ENCODE measurements around the gene FBXL22. TPM values are rescaled to one million over a fixed set of nuclear protein-coding genes. Genes with fewer than 3 reads are reported as not detected.

The FBXL22 gene
- total and polyA plus RNA-seq, 2 donors (not counting 1 experiment from before 2014, with no cell fraction given) = 0.50 to 0.87 TPM

DNA sequence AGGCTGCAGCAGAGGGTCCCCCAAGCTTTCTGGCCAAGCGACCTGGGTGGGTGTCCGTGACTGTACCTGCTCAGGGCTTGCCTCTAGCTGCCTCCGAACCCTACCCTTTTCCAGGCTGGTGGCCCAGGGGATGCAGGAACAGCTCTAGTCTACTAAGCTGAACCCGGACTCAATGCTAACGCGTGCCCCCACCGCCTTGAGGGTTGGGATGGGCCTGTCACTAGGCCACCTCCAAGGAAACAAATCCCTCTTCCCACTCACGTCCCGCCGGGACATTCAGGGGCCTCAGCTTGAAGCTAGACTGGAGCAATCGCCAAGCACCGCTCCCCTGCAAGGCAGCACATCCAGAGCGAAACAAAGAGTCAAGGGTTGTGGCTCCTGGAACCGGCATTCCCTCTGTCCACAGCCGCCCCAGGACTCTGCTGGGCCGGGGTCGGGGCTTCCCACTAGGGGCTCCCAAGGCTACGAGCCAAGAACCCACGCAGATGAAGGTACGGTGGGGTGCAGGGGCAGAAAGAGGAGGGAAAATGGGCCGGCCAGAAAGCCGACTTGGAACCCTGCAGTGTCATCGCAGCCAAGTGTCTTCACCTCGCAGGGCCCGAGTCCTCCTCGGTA, 2.9 kb downstream of the FBXL22 start:
- TF ChIP-seq, protein P1, sequence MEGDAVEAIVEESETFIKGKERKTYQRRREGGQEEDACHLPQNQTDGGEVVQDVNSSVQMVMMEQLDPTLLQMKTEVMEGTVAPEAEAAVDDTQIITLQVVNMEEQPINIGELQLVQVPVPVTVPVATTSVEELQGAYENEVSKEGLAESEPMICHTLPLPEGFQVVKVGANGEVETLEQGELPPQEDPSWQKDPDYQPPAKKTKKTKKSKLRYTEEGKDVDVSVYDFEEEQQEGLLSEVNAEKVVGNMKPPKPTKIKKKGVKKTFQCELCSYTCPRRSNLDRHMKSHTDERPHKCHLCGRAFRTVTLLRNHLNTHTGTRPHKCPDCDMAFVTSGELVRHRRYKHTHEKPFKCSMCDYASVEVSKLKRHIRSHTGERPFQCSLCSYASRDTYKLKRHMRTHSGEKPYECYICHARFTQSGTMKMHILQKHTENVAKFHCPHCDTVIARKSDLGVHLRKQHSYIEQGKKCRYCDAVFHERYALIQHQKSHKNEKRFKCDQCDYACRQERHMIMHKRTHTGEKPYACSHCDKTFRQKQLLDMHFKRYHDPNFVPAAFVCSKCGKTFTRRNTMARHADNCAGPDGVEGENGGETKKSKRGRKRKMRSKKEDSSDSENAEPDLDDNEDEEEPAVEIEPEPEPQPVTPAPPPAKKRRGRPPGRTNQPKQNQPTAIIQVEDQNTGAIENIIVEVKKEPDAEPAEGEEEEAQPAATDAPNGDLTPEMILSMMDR (conservative IDR thresholded peaks at IDR 0.05 in 1 of 2, IDR thresholded peaks at IDR 0.05 in 1 of 2; ENCODE audit: low read depth in 1 of 2, low read length in 2 of 2) = no peak
- no peak for TF ChIP-seq EZH2 (IDR thresholded peaks at IDR 0.05; ENCODE audit: low read length, missing control alignments)
- H3K4me2 ChIP-seq (ENCODE audit: extremely low read depth, insufficient read depth, low read length) = peak overlapping the region; percentile 86
- DNase-seq (ENCODE audit: low read depth in 2 of 2) = no peak
- peak overlapping the region; percentile 63 for H3K27ac ChIP-seq (ENCODE audit: insufficient read depth, low read length)
- H3K4me1 ChIP-seq (ENCODE audit: control insufficient read depth, extremely low read depth, insufficient read depth, low read length) = peaks cover 19% of the 10 kb centered on the region
- H3K79me2 ChIP-seq (ENCODE audit: control insufficient read depth, insufficient read depth, low read length) = no peaks in the 10 kb centered on the region
- H3K4me3 ChIP-seq (replicated peaks in 1 of 4; ENCODE audit: control extremely low read depth in 1 of 4, insufficient read depth in 1 of 4, low read depth in 3 of 4, low read length in 4 of 4) = peak overlapping the region; percentile 43 to 66 (median 62)
- H3K9ac ChIP-seq (ENCODE audit: insufficient read depth, low read length) = peak overlapping the region; percentile 47
- H3K27me3 ChIP-seq (ENCODE audit: control insufficient read depth, insufficient read depth, low read length) = no peaks in the 10 kb centered on the region
- H4K20me1 ChIP-seq (ENCODE audit: control insufficient read depth, extremely low read depth, insufficient read depth, low read length) = no peaks in the 10 kb centered on the region
- no peaks in the 10 kb centered on the region for H3K9me3 ChIP-seq (ENCODE audit: control insufficient read depth, insufficient read depth, low read depth, low read length)
- no peaks in the 10 kb centered on the region for H3K36me3 ChIP-seq (ENCODE audit: control insufficient read depth, insufficient read depth, low read length)
- H2AFZ ChIP-seq (ENCODE audit: low read length) = peak overlapping the region; percentile 73

DNA sequence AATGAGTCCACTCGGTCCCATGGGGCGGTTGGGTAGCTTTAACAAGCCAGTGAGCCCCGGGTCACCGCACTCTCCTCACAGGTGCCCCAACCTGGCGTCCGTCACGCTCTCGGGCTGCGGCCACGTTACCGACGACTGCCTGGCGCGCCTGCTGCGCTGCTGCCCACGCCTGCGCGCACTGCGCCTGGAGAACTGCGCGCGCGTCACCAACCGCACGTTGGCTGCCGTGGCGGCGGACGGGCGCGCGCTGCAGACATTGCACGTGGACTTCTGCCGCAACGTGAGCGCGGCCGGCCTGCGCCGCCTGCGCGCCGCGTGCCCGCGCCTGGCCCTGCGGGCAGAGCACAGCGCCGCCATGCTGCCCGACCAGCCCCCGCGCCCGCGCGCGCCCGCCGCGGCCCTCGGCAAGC, 3.4 kb downstream of the FBXL22 start:
- peak; percentile 92 to 95 for DNase-seq (ENCODE audit: low read depth in 2 of 2)
- H3K27ac ChIP-seq (ENCODE audit: insufficient read depth, low read length) = peak overlapping the region; percentile 64
- no peak for TF ChIP-seq EZH2 (IDR thresholded peaks at IDR 0.05; ENCODE audit: low read length, missing control alignments)
- TF ChIP-seq, protein P1 (conservative IDR thresholded peaks at IDR 0.05 in 1 of 2, IDR thresholded peaks at IDR 0.05 in 1 of 2; ENCODE audit: low read depth in 1 of 2, low read length in 2 of 2) = no peak

DNA sequence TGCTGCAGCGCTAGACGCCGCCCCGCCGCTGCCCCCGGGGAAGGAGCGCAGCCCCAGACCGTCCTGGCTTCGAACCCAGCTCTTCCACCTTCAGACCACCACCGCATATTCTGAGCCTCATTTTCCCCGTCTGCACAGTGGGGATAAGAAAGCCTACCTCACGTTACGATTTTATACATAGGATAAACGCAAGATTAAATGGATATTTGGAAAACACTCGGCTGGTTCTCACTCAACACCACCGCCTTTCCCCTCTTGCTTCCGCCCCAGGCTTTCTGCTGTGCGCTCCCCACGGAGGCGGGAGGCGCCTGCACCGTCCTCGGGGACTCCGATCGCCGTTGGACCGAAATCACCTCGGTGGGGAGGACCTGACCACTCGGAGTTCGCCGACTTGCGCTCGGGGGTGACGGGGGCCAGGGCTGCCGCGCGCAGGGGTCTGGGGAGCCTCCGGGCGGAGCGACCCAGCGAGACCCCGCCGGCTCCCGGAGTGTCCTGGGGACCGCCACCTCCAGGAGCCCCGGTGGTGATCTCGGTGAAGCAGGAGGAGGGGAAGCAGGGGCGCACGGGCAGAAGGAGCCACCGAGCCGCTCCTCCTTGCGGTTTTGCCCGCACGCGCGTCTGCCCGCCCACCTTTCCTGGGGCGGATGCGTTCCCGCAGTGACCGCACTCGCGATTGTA, 4.0 kb downstream of the FBXL22 start:
- Histone ChIP-seq H3K9ac (ENCODE audit: insufficient read depth, low read length) (peak overlapping the region; percentile 77), H4K20me1 (ENCODE audit: control insufficient read depth, extremely low read depth, insufficient read depth, low read length) (no peaks in the 10 kb centered on the region)
- TF ChIP-seq, protein P1 (conservative IDR thresholded peaks at IDR 0.05 in 1 of 2, IDR thresholded peaks at IDR 0.05 in 1 of 2; ENCODE audit: low read depth in 1 of 2, low read length in 2 of 2) = no peak
- TF ChIP-seq EZH2 (IDR thresholded peaks at IDR 0.05; ENCODE audit: low read length, missing control alignments) = no peak

More for the DNA sequence above, 3.4 kb downstream of the FBXL22 start:
- no peaks in the 10 kb centered on the region for H3K27me3 ChIP-seq (ENCODE audit: control insufficient read depth, insufficient read depth, low read length)
- H3K9me3 ChIP-seq (ENCODE audit: control insufficient read depth, insufficient read depth, low read depth, low read length) = no peaks in the 10 kb centered on the region
- peak overlapping the region; percentile 89 for H2AFZ ChIP-seq (ENCODE audit: low read length)
- peaks cover 17% of the 10 kb centered on the region for H3K4me1 ChIP-seq (ENCODE audit: control insufficient read depth, extremely low read depth, insufficient read depth, low read length)
- H3K36me3 ChIP-seq (ENCODE audit: control insufficient read depth, insufficient read depth, low read length) = no peaks in the 10 kb centered on the region
- H3K4me2 ChIP-seq (ENCODE audit: extremely low read depth, insufficient read depth, low read length) = peak overlapping the region; percentile 96
- H3K79me2 ChIP-seq (ENCODE audit: control insufficient read depth, insufficient read depth, low read length) = no peaks in the 10 kb centered on the region
- no peaks in the 10 kb centered on the region for H4K20me1 ChIP-seq (ENCODE audit: control insufficient read depth, extremely low read depth, insufficient read depth, low read length)
- peak overlapping the region; percentile 77 for H3K9ac ChIP-seq (ENCODE audit: insufficient read depth, low read length)
- H3K4me3 ChIP-seq (replicated peaks in 1 of 4; ENCODE audit: control extremely low read depth in 1 of 4, insufficient read depth in 1 of 4, low read depth in 3 of 4, low read length in 4 of 4) = peak overlapping the region; percentile 72 to 79 (median 73)

More for the DNA sequence above, 4.0 kb downstream of the FBXL22 start:
- Histone ChIP-seq H3K36me3 (ENCODE audit: control insufficient read depth, insufficient read depth, low read length) (no peaks in the 10 kb centered on the region), H2AFZ (ENCODE audit: low read length) (peak overlapping the region; percentile 89), H3K4me1 (ENCODE audit: control insufficient read depth, extremely low read depth, insufficient read depth, low read length) (peaks cover 17% of the 10 kb centered on the region), H3K27me3 (ENCODE audit: control insufficient read depth, insufficient read depth, low read length) (no peaks in the 10 kb centered on the region), H3K4me3 (replicated peaks in 1 of 4; ENCODE audit: control extremely low read depth in 1 of 4, insufficient read depth in 1 of 4, low read depth in 3 of 4, low read length in 4 of 4) (peak overlapping the region; percentile 72 to 79 (median 73)), H3K79me2 (ENCODE audit: control insufficient read depth, insufficient read depth, low read length) (no peaks in the 10 kb centered on the region), H3K9me3 (ENCODE audit: control insufficient read depth, insufficient read depth, low read depth, low read length) (no peaks in the 10 kb centered on the region), H3K27ac (ENCODE audit: insufficient read depth, low read length) (peak overlapping the region; percentile 64), H3K4me2 (ENCODE audit: extremely low read depth, insufficient read depth, low read length) (peak overlapping the region; percentile 96)
- DNase-seq (ENCODE audit: low read depth in 2 of 2) = peak in 1 of 2 donors; percentile 57
